RWPE2 (cell line): Measurements from ENCODE around the gene TUSC7.

Experiments
- ATAC-seq: fragments of 200-7000 bp; cut with Tn5 transposase; 3 replicates; pipeline ENCODE4 v1.9.1; 2021; ENCODE audit warnings: low read depth
- DNase-seq: peaks from one replicate; pipeline ENCODE4 v3.0.0-alpha.2; 2020; ENCODE audit warnings: low spot score
- H3K27ac ChIP-seq: fragments of 450-650 bp; 2 replicates; pipeline ENCODE4 v1.5.1; 2017; ENCODE audit warnings: mild to moderate bottlenecking; ENCODE audit not compliant: poor library complexity, severe bottlenecking
- H3K27me3 ChIP-seq: fragments of 250-450 bp; sonication (Bioruptor Pico); 2 replicates; pipeline ENCODE4 v1.5.1; 2021; ENCODE audit warnings: mild to moderate bottlenecking, moderate library complexity; ENCODE audit not compliant: insufficient read depth, poor library complexity, severe bottlenecking
- H3K36me3 ChIP-seq: fragments of 250-450 bp; sonication (Bioruptor Pico); 2 replicates; pipeline ENCODE4 v1.5.1; 2020; ENCODE audit warnings: low read depth, mild to moderate bottlenecking, moderate library complexity
- H3K4me1 ChIP-seq: fragments of 250-450 bp; sonication (Bioruptor Pico); 2 replicates; pipeline ENCODE4 v1.5.1; 2021; ENCODE audit warnings: mild to moderate bottlenecking, moderate library complexity; ENCODE audit not compliant: insufficient read depth, poor library complexity, severe bottlenecking
- H3K4me3 ChIP-seq: fragments of 250-450 bp; sonication (Bioruptor Pico); 2 replicates; pipeline ENCODE4 v1.5.1; 2021; ENCODE audit warnings: mild to moderate bottlenecking, moderate library complexity; ENCODE audit not compliant: severe bottlenecking
- H3K9me3 ChIP-seq: fragments of 250-450 bp; sonication (Bioruptor Pico); 2 replicates; pipeline ENCODE4 v1.5.1; 2021; ENCODE audit warnings: mild to moderate bottlenecking, moderate library complexity; ENCODE audit not compliant: severe bottlenecking
- TF ChIP-seq, protein P1 (sequence below): fragments of 450-650 bp; IDR thresholded peaks from one replicate; pipeline ENCODE4 v1.5.1; 2017; ENCODE audit warnings: mild to moderate bottlenecking, moderate library complexity; ENCODE audit not compliant: poor library complexity, severe bottlenecking

Gene TUSC7

DNA sequence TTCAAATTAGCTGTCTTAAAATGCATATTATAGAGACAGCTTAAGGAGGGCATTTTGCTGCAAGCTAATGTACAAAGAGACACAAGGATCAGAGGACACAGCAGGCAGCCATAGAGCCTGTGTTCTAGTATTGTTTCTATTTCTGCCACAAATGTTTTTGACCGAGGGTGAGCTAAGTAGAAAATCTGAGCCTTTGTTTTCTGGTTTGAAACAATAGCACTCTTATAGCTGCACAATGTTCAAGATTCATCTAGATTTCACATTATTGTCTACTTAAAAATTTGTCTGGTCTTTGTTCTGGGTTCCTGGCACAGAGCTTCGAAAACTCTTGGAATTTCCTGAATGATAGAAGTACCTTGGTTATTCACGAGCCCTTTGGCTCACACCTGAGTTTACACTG lies 40.0 kb upstream of the TUSC7 start:
- Histone ChIP-seq H3K4me3 (no peak overlapping the region), H3K27me3 (no peaks in the 10 kb centered on the region), H3K27ac (no peak overlapping the region), H3K36me3 (no peaks in the 10 kb centered on the region), H3K4me1 (no peaks in the 10 kb centered on the region), H3K9me3 (no peaks in the 10 kb centered on the region)
- no peak for ATAC-seq
- DNase-seq: no peak
- TF ChIP-seq, protein P1, sequence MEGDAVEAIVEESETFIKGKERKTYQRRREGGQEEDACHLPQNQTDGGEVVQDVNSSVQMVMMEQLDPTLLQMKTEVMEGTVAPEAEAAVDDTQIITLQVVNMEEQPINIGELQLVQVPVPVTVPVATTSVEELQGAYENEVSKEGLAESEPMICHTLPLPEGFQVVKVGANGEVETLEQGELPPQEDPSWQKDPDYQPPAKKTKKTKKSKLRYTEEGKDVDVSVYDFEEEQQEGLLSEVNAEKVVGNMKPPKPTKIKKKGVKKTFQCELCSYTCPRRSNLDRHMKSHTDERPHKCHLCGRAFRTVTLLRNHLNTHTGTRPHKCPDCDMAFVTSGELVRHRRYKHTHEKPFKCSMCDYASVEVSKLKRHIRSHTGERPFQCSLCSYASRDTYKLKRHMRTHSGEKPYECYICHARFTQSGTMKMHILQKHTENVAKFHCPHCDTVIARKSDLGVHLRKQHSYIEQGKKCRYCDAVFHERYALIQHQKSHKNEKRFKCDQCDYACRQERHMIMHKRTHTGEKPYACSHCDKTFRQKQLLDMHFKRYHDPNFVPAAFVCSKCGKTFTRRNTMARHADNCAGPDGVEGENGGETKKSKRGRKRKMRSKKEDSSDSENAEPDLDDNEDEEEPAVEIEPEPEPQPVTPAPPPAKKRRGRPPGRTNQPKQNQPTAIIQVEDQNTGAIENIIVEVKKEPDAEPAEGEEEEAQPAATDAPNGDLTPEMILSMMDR: no peak

DNA sequence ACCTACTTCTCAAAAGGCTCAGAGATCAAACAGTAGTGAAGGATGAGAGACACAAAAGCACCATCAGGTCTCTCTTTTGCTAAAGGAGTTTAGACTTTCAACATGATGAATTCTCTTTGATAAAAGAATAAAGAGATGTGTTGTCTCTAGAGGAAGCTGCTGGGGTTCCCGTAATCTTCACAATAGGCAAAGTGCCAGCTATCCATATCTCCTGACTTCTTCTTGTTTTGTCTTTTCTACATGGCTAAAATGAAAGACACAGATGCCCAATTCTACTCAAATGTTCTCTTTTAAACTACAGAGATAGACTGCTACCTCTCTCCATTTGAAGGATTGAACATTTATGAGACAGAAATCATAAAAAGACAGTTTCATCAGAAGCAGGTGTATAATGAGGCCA lies 38.4 kb upstream of the TUSC7 start:
- H3K4me3 ChIP-seq: no peak overlapping the region
- ATAC-seq (no peak), DNase-seq (no peak)
- no peaks in the 10 kb centered on the region for H3K4me1 ChIP-seq
- no peaks in the 10 kb centered on the region for H3K27me3 ChIP-seq
- H3K36me3 ChIP-seq: no peaks in the 10 kb centered on the region
- H3K27ac ChIP-seq: no peak overlapping the region
- H3K9me3 ChIP-seq: no peaks in the 10 kb centered on the region
- TF ChIP-seq, protein P1: no peak

GRCh38 chr3:116678853-116679252 lies 30.7 kb upstream of the TUSC7 start:
- Histone ChIP-seq H3K4me3 (no peak overlapping the region), H3K36me3 (no peaks in the 10 kb centered on the region), H3K4me1 (no peaks in the 10 kb centered on the region), H3K27me3 (peaks cover 5% of the 10 kb centered on the region), H3K27ac (no peak overlapping the region), H3K9me3 (no peaks in the 10 kb centered on the region)
- DNase-seq: no peak
- no peak for ATAC-seq
- TF ChIP-seq, protein P1: no peak

- DNase-seq: no peak
- no peak overlapping the region for H3K27ac ChIP-seq
- no peak for ATAC-seq
- H3K36me3 ChIP-seq: no peaks in the 10 kb centered on the region
- H3K4me1 ChIP-seq: no peaks in the 10 kb centered on the region
- no peak overlapping the region for H3K4me3 ChIP-seq
- H3K9me3 ChIP-seq: no peaks in the 10 kb centered on the region
- TF ChIP-seq, protein P1: no peak
- H3K27me3 ChIP-seq: peaks cover 3% of the 10 kb centered on the region
Observed at GRCh38 chr3:116691041-116691440, 18.5 kb upstream of the TUSC7 start.

GRCh38 chr3:116701070-116701469 lies 8.5 kb upstream of the TUSC7 start:
- Histone ChIP-seq H3K4me1 (no peaks in the 10 kb centered on the region), H3K36me3 (no peaks in the 10 kb centered on the region), H3K9me3 (no peaks in the 10 kb centered on the region), H3K27ac (no peak overlapping the region), H3K4me3 (no peak overlapping the region), H3K27me3 (no peaks in the 10 kb centered on the region)
- ATAC-seq (no peak), DNase-seq (no peak)
- TF ChIP-seq, protein P1: no peak
